Measurements from ENCODE around the gene WDR47. TPM values are rescaled to one million over a fixed set of nuclear protein-coding genes. Genes with fewer than 3 reads are reported as not detected.
"Not testable (repeated sequence)": the region's sequence is repeated elsewhere in the genome, so short reads cannot be mapped to it uniquely, and the experiment has no call there.

Gene WDR47
- total RNA-seq, 1 donor from 2014 or later, result 11.1 TPM

- Mint-ChIP-seq H3K27ac (no peak overlapping the region), H3K4me3 (ENCODE audit: low read depth) (no peak overlapping the region), H3K27me3 (ENCODE audit: low read depth) (peaks cover 19% of the 10 kb centered on the region), H3K36me3 (ENCODE audit: low read depth) (no peaks in the 10 kb centered on the region), H3K4me1 (ENCODE audit: low read depth) (peaks cover 3% of the 10 kb centered on the region), H3K9me3 (no peaks in the 10 kb centered on the region)
- no peak for DNase-seq (ENCODE audit: low spot score)
- intact Hi-C loops (cut with micrococcal nuclease), result no loop called here
Measured at GRCh38 chr1:109045595-109045994, 3.7 kb upstream of the WDR47 start.

DNA sequence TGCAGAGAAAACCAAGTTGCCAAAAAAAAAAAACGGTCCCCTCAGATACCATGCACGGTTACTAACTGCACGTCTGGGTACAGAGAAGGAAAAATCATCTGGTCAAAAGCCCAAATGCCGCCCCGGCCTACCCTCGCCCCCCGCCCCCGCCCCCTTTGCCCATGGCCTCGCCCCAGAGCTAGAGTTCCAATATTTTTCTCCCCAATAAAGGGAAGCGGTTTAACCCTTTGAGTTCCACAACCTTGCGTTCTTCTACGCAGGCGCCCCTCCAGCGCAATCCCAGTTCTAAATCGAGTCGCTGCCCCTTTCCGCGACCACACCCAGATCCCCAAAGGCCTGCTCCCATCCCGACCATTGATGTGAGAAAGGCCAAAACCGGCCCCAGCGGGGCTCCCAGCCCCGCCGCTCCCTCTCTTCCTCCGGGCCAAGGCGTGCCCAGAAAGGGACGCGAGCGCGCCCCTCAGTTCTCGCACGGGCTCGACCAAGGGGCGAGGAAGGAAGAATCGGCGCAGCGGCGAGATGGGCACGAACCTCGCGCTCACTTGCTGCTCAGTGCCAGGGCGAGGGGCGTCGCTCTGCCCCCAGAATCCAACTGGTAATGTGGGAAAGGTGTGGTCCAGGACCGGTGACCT is 797 bp downstream of the WDR47 start:
- Mint-ChIP-seq H3K36me3 (ENCODE audit: low read depth) (no peaks in the 10 kb centered on the region), H3K4me1 (ENCODE audit: low read depth) (peaks cover 8% of the 10 kb centered on the region), H3K4me3 (ENCODE audit: low read depth) (peak overlapping the region; percentile 89), H3K27ac (peak overlapping the region; percentile 39), H3K27me3 (ENCODE audit: low read depth) (peaks cover 4% of the 10 kb centered on the region), H3K9me3 (no peaks in the 10 kb centered on the region)
- no peak for DNase-seq (ENCODE audit: low spot score)
- intact Hi-C loops (cut with micrococcal nuclease), result loop anchor here (2.0 kb wide), 1 partner anchor 84 kb away; no protein-coding TSS in a partner anchor

GRCh38 chr1:109040627-109040988 is 1.3 kb downstream of the WDR47 start:
- Mint-ChIP-seq H3K4me1 (ENCODE audit: low read depth) (peaks cover 8% of the 10 kb centered on the region), H3K27me3 (ENCODE audit: low read depth) (peaks cover 2% of the 10 kb centered on the region), H3K4me3 (ENCODE audit: low read depth) (peak overlapping the region; percentile 89), H3K9me3 (no peaks in the 10 kb centered on the region), H3K27ac (peak overlapping the region; percentile 39), H3K36me3 (ENCODE audit: low read depth) (no peaks in the 10 kb centered on the region)
- DNase-seq (ENCODE audit: low spot score), result no peak
- intact Hi-C loops (cut with micrococcal nuclease), result loop anchor here (2.0 kb wide), 1 partner anchor 84 kb away; no protein-coding TSS in a partner anchor

DNA sequence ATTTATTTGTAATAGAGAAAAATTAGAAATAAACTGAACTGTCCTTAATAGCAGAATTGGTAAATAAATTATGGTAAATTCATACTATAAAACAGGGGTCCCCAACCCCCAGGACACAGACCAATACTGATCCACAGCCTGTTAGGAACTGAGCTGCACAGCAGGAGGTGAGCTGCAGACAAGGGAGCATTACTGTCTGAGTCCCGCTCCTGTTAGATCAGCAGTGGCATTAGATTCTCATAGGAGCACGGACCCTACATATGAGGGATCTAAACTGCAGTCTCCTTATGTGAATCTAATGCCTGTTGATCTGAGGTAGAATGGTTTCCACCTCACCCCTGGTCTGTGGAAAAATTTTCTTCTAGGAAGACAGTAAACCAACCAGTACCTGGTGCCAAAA is 7.5 kb downstream of the WDR47 start:
- Mint-ChIP-seq H3K27me3 (ENCODE audit: low read depth) (no peaks in the 10 kb centered on the region), H3K36me3 (ENCODE audit: low read depth) (no peaks in the 10 kb centered on the region), H3K9me3 (no peaks in the 10 kb centered on the region), H3K4me3 (ENCODE audit: low read depth) (no peak overlapping the region), H3K4me1 (ENCODE audit: low read depth) (no peaks in the 10 kb centered on the region), H3K27ac (no peak overlapping the region)
- DNase-seq (ENCODE audit: low spot score), result no peak
- intact Hi-C loops (cut with micrococcal nuclease), result no loop called here

GRCh38 chr1:109029493-109029892 is 12.4 kb downstream of the WDR47 start:
- H3K4me3 Mint-ChIP-seq (ENCODE audit: low read depth); H3K27me3 Mint-ChIP-seq (ENCODE audit: low read depth); H3K4me1 Mint-ChIP-seq (ENCODE audit: low read depth); intact Hi-C loops (cut with micrococcal nuclease); DNase-seq (ENCODE audit: low spot score); H3K27ac Mint-ChIP-seq; H3K36me3 Mint-ChIP-seq (ENCODE audit: low read depth); H3K9me3 Mint-ChIP-seq: not testable (repeated sequence)

- Mint-ChIP-seq H3K9me3 (no peaks in the 10 kb centered on the region), H3K4me1 (ENCODE audit: low read depth) (no peaks in the 10 kb centered on the region), H3K27me3 (ENCODE audit: low read depth) (no peaks in the 10 kb centered on the region), H3K4me3 (ENCODE audit: low read depth) (no peak overlapping the region), H3K27ac (no peak overlapping the region), H3K36me3 (ENCODE audit: low read depth) (no peaks in the 10 kb centered on the region)
- no peak for DNase-seq (ENCODE audit: low spot score)
- intact Hi-C loops (cut with micrococcal nuclease), result no loop called here
Measured at GRCh38 chr1:109027841-109028240, 14.1 kb downstream of the WDR47 start.

DNA sequence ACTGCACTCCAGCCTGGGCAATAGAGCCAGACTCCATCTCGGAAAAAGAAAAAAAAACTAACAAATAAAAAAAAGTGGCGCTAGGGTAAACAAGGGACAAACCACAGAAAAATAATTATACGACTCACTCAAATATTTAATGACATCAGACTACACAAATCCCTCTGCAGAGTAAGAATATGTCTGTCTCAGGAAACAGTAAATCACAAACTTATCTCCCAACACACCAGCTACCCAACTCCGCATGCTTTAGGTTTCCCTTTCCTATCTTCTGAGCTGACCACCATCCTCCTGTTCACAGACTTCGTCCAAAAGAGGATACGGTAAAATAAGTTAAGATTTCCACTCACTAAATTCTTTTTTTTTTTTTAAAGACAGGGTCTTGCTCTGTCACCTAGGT is 16.2 kb downstream of the WDR47 start:
- no peaks in the 10 kb centered on the region for H3K36me3 Mint-ChIP-seq (ENCODE audit: low read depth)
- no peaks in the 10 kb centered on the region for H3K27me3 Mint-ChIP-seq (ENCODE audit: low read depth)
- no peaks in the 10 kb centered on the region for H3K9me3 Mint-ChIP-seq
- intact Hi-C loops (cut with micrococcal nuclease), result no loop called here
- no peak overlapping the region for H3K4me3 Mint-ChIP-seq (ENCODE audit: low read depth)
- no peak overlapping the region for H3K27ac Mint-ChIP-seq
- DNase-seq (ENCODE audit: low spot score), result no peak
- no peaks in the 10 kb centered on the region for H3K4me1 Mint-ChIP-seq (ENCODE audit: low read depth)

GRCh38 chr1:109024646-109025045 is 17.3 kb downstream of the WDR47 start:
- peaks cover under 1% of the 10 kb centered on the region for H3K36me3 Mint-ChIP-seq (ENCODE audit: low read depth)
- H3K4me3 Mint-ChIP-seq (ENCODE audit: low read depth), result no peak overlapping the region
- no peak for DNase-seq (ENCODE audit: low spot score)
- H3K27ac Mint-ChIP-seq, result no peak overlapping the region
- H3K4me1 Mint-ChIP-seq (ENCODE audit: low read depth), result no peaks in the 10 kb centered on the region
- intact Hi-C loops (cut with micrococcal nuclease), result no loop called here
- H3K9me3 Mint-ChIP-seq, result no peaks in the 10 kb centered on the region
- no peaks in the 10 kb centered on the region for H3K27me3 Mint-ChIP-seq (ENCODE audit: low read depth)

GRCh38 chr1:109020693-109021257 is 21.1 kb downstream of the WDR47 start:
- Mint-ChIP-seq H3K4me1 (ENCODE audit: low read depth) (peaks cover 1% of the 10 kb centered on the region), H3K9me3 (no peaks in the 10 kb centered on the region), H3K27me3 (ENCODE audit: low read depth) (no peaks in the 10 kb centered on the region), H3K27ac (no peak overlapping the region), H3K4me3 (ENCODE audit: low read depth) (no peak overlapping the region), H3K36me3 (ENCODE audit: low read depth) (peaks cover 17% of the 10 kb centered on the region)
- DNase-seq (ENCODE audit: low spot score), result no peak
- intact Hi-C loops (cut with micrococcal nuclease), result no loop called here

GRCh38 chr1:109017719-109018118 is 24.2 kb downstream of the WDR47 start:
- intact Hi-C loops (cut with micrococcal nuclease); H3K27me3 Mint-ChIP-seq (ENCODE audit: low read depth); H3K27ac Mint-ChIP-seq; H3K4me1 Mint-ChIP-seq (ENCODE audit: low read depth); H3K9me3 Mint-ChIP-seq; DNase-seq (ENCODE audit: low spot score); H3K4me3 Mint-ChIP-seq (ENCODE audit: low read depth): not testable (repeated sequence)
- H3K36me3 Mint-ChIP-seq (ENCODE audit: low read depth), result peaks cover 20% of the 10 kb centered on the region

DNA sequence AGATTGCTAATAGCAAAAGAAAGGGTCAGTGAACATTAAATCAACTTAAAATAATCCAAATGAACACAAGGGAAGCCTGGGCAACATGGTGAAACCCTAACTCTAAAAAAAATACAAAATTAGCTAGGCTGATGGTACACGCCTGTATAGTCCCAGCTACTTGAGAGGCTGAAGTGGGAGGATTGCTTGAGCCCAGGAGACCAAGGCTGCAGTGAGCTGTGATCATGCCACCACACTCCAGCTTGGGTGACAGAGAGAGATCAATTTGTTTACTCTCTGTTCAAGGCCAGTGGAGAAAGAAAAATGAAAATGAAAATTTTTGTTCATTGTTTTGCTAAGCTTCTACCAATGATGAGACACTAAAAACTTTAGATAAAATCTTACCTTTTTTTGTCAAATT is 24.8 kb downstream of the WDR47 start:
- peaks cover 20% of the 10 kb centered on the region for H3K36me3 Mint-ChIP-seq (ENCODE audit: low read depth)
- H3K9me3 Mint-ChIP-seq, result no peaks in the 10 kb centered on the region
- DNase-seq (ENCODE audit: low spot score), result no peak
- H3K4me1 Mint-ChIP-seq (ENCODE audit: low read depth), result peaks cover 1% of the 10 kb centered on the region
- no peaks in the 10 kb centered on the region for H3K27me3 Mint-ChIP-seq (ENCODE audit: low read depth)
- intact Hi-C loops (cut with micrococcal nuclease), result no loop called here
- H3K4me3 Mint-ChIP-seq (ENCODE audit: low read depth), result no peak overlapping the region
- no peak overlapping the region for H3K27ac Mint-ChIP-seq

- no peaks in the 10 kb centered on the region for H3K27me3 Mint-ChIP-seq (ENCODE audit: low read depth)
- intact Hi-C loops (cut with micrococcal nuclease), result no loop called here
- H3K4me1 Mint-ChIP-seq (ENCODE audit: low read depth), result no peaks in the 10 kb centered on the region
- no peaks in the 10 kb centered on the region for H3K9me3 Mint-ChIP-seq
- no peak overlapping the region for H3K27ac Mint-ChIP-seq
- peaks cover 7% of the 10 kb centered on the region for H3K36me3 Mint-ChIP-seq (ENCODE audit: low read depth)
- no peak overlapping the region for H3K4me3 Mint-ChIP-seq (ENCODE audit: low read depth)
- DNase-seq (ENCODE audit: low spot score), result no peak
Measured at GRCh38 chr1:109011335-109011734, 30.6 kb downstream of the WDR47 start.

DNA sequence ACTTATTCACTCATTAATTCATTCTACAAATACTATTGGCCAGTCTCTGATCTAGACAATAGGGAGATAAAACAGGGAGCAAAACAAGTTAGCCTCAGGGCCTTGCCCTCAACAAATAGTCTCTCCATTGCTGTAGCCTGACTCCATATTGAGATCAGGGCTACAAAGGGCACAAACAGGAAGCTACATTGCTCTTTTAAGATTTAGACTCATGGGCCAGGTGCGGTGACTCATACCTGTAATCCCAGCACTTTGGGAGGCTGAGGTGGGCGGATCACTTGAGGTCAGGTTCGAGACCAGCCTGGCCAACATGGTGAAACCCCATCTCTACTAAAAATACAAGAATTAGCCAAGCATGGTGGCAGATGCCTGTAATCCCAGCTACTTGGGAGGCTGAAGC is 45.3 kb downstream of the WDR47 start:
- intact Hi-C loops (cut with micrococcal nuclease); H3K27ac Mint-ChIP-seq; DNase-seq (ENCODE audit: low spot score); H3K4me3 Mint-ChIP-seq (ENCODE audit: low read depth); H3K4me1 Mint-ChIP-seq (ENCODE audit: low read depth); H3K27me3 Mint-ChIP-seq (ENCODE audit: low read depth): not testable (repeated sequence)
- Mint-ChIP-seq H3K36me3 (ENCODE audit: low read depth) (peaks cover 45% of the 10 kb centered on the region), H3K9me3 (peaks cover 30% of the 10 kb centered on the region)
